Measurements from ENCODE around the gene SLC16A14.

The SLC16A14 gene

GRCh38 chr2:230042195-230042594, 26.5 kb downstream of the SLC16A14 start:
- no peak for DNase-seq

- no peak for DNase-seq
Measured at GRCh38 chr2:230023313-230023712, 45.4 kb downstream of the SLC16A14 start.

GRCh38 chr2:230019742-230020141, 49.0 kb downstream of the SLC16A14 start:
- no peak for DNase-seq

- no peak for DNase-seq
Measured at GRCh38 chr2:230018153-230018552, 50.6 kb downstream of the SLC16A14 start.

- no peak for DNase-seq
Measured at GRCh38 chr2:230016844-230017243, 51.9 kb downstream of the SLC16A14 start.

GRCh38 chr2:230012267-230012884, 56.3 kb downstream of the SLC16A14 start:
- DNase-seq: peak; percentile 15

- DNase-seq: no peak
Measured at GRCh38 chr2:230011617-230012016, 57.1 kb downstream of the SLC16A14 start.

- DNase-seq: peak; percentile 44
Measured at GRCh38 chr2:230010501-230010900, 58.2 kb downstream of the SLC16A14 start.

GRCh38 chr2:230008708-230009066, 60.0 kb downstream of the SLC16A14 start:
- peak; percentile 38 for DNase-seq

GRCh38 chr2:230007931-230008707, 60.6 kb downstream of the SLC16A14 start:
- peak; percentile 84 for DNase-seq

GRCh38 chr2:230000118-230000841, 68.4 kb downstream of the SLC16A14 start:
- DNase-seq: no peak

- DNase-seq: no peak
Measured at GRCh38 chr2:229997565-229997964, 71.2 kb downstream of the SLC16A14 start.

GRCh38 chr2:229996320-229996719, 72.4 kb downstream of the SLC16A14 start:
- no peak for DNase-seq

- DNase-seq: no peak
Measured at GRCh38 chr2:229993236-229993635, 75.5 kb downstream of the SLC16A14 start.
